HT1080 (cell line): ENCODE measurements around the gene NPC2. TPM values are rescaled to one million over a fixed set of nuclear protein-coding genes. Genes with fewer than 3 reads are reported as not detected.

Source experiments
- DNase-seq: peaks from one replicate; pipeline ENCODE4 v3.0.0-alpha.2; 2015; ENCODE audit warnings: low read depth
- total RNA-seq: library from RNA; depleted of rRNA; stranded (reverse); fragments of >200 nt; shearing (Covaris generic); gene quantifications from 2 replicates; pipeline ENCODE4 v1.2.3, GENCODE V29; 2014

NPC2 gene
- total RNA-seq, 1 experiment from 2014 or later = 243 TPM

- no peak for DNase-seq
Measured at GRCh38 chr14:74503291-74503937, 10.3 kb upstream of the NPC2 start.

DNA sequence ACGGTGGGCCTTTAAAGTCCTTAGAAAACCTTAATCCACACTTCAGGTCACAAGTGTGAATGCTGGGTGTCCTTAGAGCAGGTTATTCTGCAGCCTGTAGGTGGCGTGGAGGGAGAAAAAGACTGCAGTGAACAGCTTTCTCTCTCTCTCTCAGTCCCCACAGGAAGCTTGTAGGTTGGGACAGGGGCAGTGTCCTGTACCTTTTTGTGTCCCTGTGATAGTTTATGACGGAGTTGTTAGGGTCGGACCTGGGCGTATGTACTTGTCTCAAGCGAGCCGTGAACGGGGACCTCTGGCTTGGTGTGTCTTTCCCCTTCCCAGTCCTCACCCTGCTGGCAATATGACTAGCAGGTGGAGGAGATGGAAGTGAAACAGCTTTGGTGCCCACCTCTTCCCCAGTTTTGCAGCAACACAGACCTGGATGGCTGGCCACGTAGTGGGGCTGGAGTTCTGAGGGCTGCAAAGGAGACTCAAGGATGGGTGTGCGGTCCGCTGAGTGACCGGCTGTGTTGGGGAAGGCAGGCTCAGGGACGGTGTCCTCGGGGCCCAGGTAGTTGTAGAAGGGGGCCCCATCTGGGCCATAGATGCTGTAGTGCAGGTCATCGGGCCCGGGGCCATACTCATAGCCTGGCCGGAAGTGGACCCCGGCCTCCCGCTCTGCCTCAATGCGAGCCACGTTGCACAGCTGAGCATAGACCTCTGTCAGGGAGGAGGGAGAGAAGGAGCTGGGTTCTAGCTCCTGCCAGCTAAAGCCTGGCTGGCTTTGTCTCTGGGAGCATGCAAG lies 9.3 kb upstream of the NPC2 start:
- DNase-seq = no peak

GRCh38 chr14:74501691-74502090 lies 8.6 kb upstream of the NPC2 start:
- no peak for DNase-seq

DNA sequence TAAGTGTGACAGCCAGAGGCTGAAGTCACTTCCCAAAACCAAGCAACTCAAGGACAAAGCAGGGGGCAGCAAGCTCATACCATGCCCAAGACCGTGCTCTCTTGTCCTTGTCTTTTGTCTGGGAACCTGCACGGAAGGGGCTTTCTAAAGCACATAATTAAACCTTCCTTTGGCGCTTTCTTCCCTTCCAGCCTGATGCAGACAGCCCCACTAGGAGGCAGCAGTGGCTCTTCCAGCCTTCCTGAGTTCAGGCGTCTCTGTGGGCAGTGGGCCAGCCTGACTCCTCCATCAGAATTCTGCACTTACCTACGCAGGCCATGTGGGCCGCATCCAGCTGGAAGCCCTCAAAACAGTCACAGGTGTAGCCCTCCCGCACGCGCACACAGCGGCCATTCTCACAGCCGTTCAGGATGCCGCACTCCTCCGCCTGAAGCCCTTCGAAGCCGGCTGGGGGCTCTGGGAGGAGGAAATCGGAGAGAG lies 8.1 kb upstream of the NPC2 start:
- DNase-seq = no peak

DNA sequence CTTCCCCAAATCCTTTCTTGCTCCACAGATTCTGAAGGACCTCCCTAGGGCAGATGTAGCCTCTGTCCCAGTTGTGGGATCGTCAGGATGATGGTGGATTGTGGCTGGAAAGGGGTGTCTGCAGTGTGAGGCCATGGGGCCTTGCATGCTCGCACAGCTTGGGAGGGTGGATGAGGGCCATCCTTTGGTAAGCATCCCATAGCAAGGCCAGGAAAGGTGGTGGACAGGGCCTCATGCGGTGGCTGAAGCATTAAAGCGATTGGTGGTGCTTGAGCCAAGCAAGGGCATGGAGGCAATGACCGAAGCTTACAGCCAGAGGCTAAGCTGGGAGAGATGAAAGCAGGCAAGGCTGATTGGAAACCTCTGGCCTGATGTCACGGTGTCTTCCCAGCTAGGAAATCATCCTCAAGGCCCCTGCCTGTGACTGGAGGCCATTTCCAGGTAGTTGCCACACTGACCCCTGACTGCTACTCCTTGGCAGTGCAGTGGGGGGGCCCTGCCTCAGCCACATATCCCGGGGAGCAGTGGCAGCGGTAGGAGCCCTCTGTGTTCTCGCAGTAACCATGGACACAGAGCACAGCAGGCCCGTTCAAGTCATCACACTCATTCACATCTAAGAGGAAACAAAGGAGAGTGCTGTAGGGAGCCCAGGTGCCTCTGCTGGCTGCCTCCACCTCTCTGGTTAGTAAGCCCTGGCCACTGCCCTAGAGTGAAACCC lies 7.5 kb upstream of the NPC2 start:
- no peak for DNase-seq

DNA sequence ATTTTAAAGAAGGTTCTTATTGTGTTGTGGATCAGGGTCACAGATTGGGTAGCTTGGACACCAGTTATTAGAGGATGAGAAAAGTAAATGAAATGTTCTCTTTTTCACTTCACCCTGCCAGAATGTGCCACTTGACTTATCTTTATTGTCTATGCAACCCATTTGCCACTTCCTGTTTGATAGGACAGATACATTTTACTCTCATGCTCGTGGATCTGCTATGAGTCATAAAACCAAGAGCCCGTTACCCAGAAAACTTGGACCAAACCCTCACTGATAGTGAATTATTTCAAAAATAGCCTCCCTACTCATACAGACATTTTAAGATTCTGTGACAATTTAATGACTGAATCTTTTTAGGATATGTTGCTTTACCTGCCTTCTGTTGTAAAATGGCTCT lies 2.3 kb upstream of the NPC2 start:
- no peak for DNase-seq

- peak; percentile 98 for DNase-seq
Measured at GRCh38 chr14:74493343-74494261, 497 bp upstream of the NPC2 start, which contains the start of gene ISCA2. Gene ISCA2, plus strand, starts transcription at chr14:74493765. Its CDS starts 10 bp downstream, at chr14:74493775.

DNA sequence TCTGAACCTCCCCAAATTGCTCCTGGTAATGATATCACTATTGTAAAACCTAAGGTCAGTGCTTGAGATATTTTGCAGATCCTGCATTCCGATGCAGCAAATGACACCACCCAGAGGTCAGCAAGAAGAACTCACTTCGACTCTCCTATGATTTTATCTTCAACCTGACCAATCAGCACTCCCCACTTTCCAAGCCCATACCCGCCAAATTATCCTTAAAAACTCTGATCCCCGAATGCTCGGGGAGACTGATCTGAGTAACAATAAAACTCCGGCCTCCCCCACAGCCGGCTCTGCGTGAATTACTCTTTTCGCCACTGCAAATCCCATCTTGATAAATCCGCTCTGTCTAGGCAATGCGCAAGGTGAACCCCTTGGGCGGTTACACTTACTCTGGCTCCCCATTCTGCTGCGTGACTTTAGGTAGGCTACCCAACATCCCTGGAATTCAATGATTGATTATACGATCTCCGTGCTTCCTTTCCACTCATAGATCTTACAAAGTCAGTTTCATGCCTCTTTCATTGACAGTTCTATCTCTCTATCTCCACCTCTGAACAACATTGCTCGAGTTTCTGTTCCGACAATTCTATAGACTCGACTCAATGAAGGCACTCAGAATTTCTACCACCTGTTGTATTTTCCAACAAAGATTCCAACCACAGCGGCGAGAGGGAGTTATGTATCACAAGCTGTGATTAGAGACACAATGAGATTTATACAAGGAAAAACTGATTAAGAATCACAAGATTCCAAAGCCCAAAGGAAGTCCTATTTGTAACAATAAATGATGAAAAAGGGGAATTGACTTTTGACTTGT lies 939 bp downstream of the NPC2 start:
- peak; percentile 44 for DNase-seq

DNA sequence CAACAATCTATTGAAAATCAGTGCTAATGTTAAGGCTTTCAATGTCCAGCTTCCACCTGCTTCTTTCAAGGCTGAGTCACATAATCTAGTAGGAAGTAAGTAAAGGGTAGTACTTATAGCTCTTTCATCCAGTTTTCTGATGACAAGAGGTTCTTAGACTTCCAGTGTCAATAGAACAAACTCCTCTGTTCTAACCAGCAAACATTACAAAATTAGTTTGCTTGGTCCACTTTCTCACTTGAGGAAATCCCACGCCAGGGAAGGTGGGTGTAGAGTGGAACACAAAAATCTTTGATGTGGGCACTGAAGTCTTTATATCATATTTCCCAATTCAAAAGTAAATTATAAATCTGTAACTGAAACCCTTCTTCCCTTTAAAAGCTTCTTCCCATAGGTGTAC lies 2.6 kb downstream of the NPC2 start:
- no peak for DNase-seq

DNA sequence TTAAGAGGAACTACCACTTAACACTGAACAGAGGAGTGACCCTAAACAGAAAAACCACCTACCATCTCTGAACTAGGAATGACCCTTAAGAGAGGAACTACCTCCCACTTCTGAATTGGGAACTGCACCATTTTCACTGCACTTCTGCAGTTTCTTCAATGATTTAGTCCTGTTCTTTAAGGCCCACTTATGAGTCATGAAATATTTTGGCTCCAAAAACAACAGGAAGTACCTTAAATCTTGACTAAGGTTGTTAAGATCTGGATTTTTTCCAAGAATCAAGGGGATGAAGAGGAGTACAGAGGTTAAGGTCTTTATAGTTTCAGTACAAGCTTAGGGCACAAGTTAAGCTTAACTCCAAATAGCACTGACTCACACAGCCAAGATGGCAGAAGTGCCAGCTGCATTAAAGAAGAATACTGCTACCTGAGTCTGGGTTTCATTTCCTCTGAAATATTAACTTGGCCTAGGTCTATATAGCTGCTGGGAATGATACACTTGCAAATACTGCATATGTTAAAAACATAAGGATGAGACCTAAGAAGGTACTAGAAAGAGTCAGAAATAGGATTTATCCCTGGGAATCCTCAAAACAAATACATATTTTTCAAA lies 4.2 kb downstream of the NPC2 start:
- peak; percentile 88 for DNase-seq

DNA sequence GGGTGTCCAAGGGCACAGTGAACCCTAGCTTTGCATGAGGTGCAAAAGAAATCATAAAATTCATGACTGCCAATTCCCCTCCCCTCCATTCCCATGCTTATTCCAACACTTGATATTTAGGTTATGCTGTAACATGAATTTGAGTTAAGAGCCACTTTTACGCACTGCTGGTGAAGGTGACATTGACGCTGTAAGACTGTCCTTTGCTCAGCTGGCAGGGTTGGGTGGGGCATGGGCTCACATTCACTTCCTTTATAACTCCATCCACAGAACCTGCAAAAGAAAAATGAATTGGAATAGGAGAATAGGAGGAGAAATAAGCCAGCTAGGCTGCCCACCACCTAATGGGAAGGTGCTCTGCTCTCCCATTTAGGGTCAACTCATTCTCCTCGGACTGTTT lies 6.9 kb downstream of the NPC2 start:
- DNase-seq = no peak

DNA sequence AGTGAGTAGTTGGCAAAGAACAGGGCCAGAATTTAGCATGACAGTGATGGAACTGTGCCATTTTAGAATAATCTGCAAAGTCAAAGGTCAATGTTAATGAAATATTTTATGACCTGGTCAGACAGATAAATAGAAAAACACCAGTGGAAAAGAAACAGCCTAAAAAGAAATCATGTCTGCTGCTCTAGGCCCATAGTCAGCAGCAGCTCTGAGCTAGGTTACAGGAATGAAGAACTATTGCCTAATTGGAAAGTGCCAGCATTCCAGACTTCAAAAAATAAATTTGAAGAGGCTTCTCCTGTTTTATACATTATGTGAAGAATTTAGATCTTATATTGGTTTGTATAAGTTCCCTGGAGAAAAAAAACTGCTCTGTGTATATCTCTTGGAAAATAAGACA lies 9.8 kb downstream of the NPC2 start:
- no peak for DNase-seq

- no peak for DNase-seq
Measured at GRCh38 chr14:74482571-74482970, 10.5 kb downstream of the NPC2 start.

- no peak for DNase-seq
Measured at GRCh38 chr14:74480046-74480445, 13.1 kb downstream of the NPC2 start.

- DNase-seq = peak; percentile 27
Measured at GRCh38 chr14:74478996-74479635, 14.0 kb downstream of the NPC2 start.

GRCh38 chr14:74476607-74477006 lies 16.5 kb downstream of the NPC2 start:
- no peak for DNase-seq

DNA sequence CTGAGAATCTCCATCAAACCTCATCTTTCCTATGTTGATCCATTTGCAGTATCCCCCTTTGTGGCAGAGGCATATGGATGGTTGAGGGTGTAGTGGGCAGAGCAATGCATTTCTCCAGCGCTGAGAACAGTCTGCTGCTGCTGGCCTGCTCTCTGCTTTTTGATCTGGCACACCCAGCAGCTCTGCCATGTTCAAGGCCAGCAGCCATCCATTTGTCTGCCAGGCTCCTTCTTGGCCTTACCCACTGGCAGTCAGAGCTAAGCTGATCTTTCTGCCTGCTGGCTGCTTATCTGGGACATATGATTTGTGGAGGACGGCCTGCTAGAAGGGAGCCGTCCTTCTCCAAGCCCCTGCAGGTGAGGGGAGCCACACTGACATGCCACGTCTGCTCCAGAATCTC lies 17.0 kb downstream of the NPC2 start:
- no peak for DNase-seq

GRCh38 chr14:74475678-74476077 lies 17.4 kb downstream of the NPC2 start:
- DNase-seq = peak; percentile 70

- no peak for DNase-seq
Measured at GRCh38 chr14:74474376-74474775, 18.7 kb downstream of the NPC2 start.
